ENCODE results near the gene CSF2.

GRCh38 chr5:132103332-132103951 is 29.9 kb downstream of the CSF2 start:
- TF ChIP-seq SP1 (IDR thresholded peaks at IDR 0.05; ENCODE audit: low read depth) (peak; percentile 69), FOSL1 (IDR thresholded peaks at IDR 0.05; ENCODE audit: low read depth) (peak; percentile 65), POLR2A (IDR thresholded peaks at IDR 0.05; ENCODE audit: borderline replicate concordance, extremely low read depth, insufficient read depth, insufficient read length) (no peak), CTCF (IDR thresholded peaks at IDR 0.05 in 2 of 3, conservative IDR thresholded peaks at IDR 0.05 in 1 of 3; ENCODE audit: borderline replicate concordance in 1 of 3, insufficient read depth in 1 of 3, low read depth in 2 of 3, low read length in 2 of 3) (no peak), EZH2 (IDR thresholded peaks at IDR 0.05) (no peak), JUND (IDR thresholded peaks at IDR 0.05) (peak; percentile 56; the same call in 1 of the 2 replicates)

All from HCT116 (cell line).